Measurements from ENCODE around the gene SVEP1. TPM values are rescaled to one million over a fixed set of nuclear protein-coding genes. Genes with fewer than 3 reads are reported as not detected.

Gene SVEP1
- total and polyA plus RNA-seq, 2 of the 13 experiments (the other 11 are each of a cell fraction or from before 2014, with no cell fraction given) = not detected

DNA sequence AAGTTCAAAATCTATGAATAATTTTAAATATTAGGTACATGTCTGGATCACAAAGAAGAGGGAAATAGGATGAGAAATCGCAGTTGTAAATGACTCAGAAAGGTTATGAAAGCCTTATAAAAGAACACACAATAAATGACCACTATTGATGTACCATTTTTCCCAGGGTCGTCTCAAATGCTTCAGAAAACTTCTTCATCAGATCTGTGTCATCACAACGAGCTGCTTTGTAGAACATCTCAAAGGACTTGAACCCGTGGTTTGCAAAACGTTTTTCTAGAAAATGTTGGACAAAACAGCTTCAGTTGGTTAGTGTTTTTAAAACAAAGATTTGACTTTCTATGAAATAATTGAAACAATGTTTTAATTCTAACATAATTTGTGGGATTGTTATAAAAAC is 100.1 kb downstream of the SVEP1 start (continued):
- TF ChIP-seq, protein P1, sequence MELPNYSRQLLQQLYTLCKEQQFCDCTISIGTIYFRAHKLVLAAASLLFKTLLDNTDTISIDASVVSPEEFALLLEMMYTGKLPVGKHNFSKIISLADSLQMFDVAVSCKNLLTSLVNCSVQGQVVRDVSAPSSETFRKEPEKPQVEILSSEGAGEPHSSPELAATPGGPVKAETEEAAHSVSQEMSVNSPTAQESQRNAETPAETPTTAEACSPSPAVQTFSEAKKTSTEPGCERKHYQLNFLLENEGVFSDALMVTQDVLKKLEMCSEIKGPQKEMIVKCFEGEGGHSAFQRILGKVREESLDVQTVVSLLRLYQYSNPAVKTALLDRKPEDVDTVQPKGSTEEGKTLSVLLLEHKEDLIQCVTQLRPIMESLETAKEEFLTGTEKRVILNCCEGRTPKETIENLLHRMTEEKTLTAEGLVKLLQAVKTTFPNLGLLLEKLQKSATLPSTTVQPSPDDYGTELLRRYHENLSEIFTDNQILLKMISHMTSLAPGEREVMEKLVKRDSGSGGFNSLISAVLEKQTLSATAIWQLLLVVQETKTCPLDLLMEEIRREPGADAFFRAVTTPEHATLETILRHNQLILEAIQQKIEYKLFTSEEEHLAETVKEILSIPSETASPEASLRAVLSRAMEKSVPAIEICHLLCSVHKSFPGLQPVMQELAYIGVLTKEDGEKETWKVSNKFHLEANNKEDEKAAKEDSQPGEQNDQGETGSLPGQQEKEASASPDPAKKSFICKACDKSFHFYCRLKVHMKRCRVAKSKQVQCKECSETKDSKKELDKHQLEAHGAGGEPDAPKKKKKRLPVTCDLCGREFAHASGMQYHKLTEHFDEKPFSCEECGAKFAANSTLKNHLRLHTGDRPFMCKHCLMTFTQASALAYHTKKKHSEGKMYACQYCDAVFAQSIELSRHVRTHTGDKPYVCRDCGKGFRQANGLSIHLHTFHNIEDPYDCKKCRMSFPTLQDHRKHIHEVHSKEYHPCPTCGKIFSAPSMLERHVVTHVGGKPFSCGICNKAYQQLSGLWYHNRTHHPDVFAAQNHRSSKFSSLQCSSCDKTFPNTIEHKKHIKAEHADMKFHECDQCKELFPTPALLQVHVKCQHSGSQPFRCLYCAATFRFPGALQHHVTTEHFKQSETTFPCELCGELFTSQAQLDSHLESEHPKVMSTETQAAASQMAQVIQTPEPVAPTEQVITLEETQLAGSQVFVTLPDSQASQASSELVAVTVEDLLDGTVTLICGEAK (IDR thresholded peaks at IDR 0.05) = no peak
- TF ChIP-seq, protein P1 (CRISPR knock-in tag; IDR thresholded peaks at IDR 0.05) = no peak
- TF ChIP-seq ARNT2 (CRISPR knock-in tag; IDR thresholded peaks at IDR 0.05; ENCODE audit: low read depth) (no peak), RARG (CRISPR knock-in tag; IDR thresholded peaks at IDR 0.05; ENCODE audit: low read depth) (no peak)
- TF ChIP-seq, protein P2, sequence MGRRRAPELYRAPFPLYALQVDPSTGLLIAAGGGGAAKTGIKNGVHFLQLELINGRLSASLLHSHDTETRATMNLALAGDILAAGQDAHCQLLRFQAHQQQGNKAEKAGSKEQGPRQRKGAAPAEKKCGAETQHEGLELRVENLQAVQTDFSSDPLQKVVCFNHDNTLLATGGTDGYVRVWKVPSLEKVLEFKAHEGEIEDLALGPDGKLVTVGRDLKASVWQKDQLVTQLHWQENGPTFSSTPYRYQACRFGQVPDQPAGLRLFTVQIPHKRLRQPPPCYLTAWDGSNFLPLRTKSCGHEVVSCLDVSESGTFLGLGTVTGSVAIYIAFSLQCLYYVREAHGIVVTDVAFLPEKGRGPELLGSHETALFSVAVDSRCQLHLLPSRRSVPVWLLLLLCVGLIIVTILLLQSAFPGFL (CRISPR knock-in tag; IDR thresholded peaks at IDR 0.05) = no peak

Data from HepG2 (cell line).